AG04450 (cell line): Measurements from ENCODE around the gene BCAN. TPM values are rescaled to one million over a fixed set of nuclear protein-coding genes. Genes with fewer than 3 reads are reported as not detected.

ENCODE experiments used
- CTCF ChIA-PET: fragments of 300-600, 350-600 bp; formaldehyde crosslinking; extraction: SDS; loops from one replicate; lab custom pipeline; 2022; ENCODE audit warnings: antibody characterized with exemption, inconsistent platforms; lab: Charles Lee
- POLR2A ChIA-PET: fragments of 350-600 bp; formaldehyde crosslinking; extraction: SDS; loops from one replicate; lab custom pipeline; 2021; ENCODE audit warnings: antibody characterized with exemption, inconsistent platforms; lab: Yijun Ruan, JAX
- DNase-seq: peaks from one replicate; pipeline ENCODE4 v3.0.0-alpha.2; 2011; ENCODE audit warnings: low read depth, low spot score
- H3K27ac ChIP-seq: one replicate; pipeline ENCODE4 v1.5.1; 2012; ENCODE audit warnings: low read depth, low read length, control low read depth
- H3K27me3 ChIP-seq: one replicate; pipeline ENCODE4 v1.6.0; 2012; ENCODE audit warnings: low read length; ENCODE audit not compliant: control insufficient read depth, insufficient read depth
- H3K4me3 ChIP-seq: 2 replicates; pipeline ENCODE4 v1.5.1; 2011; ENCODE audit warnings: mild to moderate bottlenecking, low read depth, low read length, control low read depth
- H3K9me3 ChIP-seq: 2 replicates; pipeline ENCODE4 v1.5.1; 2012; ENCODE audit warnings: low read length; ENCODE audit not compliant: control insufficient read depth, insufficient read depth
- polyA plus RNA-seq: library from polyadenylated mRNA; depleted of rRNA; stranded (reverse); fragments of >200 nt; gene quantifications from 2 replicates; pipeline ENCODE4 v1.2.3, GENCODE V29; 2011
- TF ChIP-seq, protein P1 (sequence below): IDR thresholded peaks from 2 replicates; pipeline ENCODE4 v1.5.1; 2011; ENCODE audit warnings: low read depth, low read length, control low read depth, inconsistent platforms

BCAN gene
- polyA plus RNA-seq, 1 experiment, result not detected

DNA sequence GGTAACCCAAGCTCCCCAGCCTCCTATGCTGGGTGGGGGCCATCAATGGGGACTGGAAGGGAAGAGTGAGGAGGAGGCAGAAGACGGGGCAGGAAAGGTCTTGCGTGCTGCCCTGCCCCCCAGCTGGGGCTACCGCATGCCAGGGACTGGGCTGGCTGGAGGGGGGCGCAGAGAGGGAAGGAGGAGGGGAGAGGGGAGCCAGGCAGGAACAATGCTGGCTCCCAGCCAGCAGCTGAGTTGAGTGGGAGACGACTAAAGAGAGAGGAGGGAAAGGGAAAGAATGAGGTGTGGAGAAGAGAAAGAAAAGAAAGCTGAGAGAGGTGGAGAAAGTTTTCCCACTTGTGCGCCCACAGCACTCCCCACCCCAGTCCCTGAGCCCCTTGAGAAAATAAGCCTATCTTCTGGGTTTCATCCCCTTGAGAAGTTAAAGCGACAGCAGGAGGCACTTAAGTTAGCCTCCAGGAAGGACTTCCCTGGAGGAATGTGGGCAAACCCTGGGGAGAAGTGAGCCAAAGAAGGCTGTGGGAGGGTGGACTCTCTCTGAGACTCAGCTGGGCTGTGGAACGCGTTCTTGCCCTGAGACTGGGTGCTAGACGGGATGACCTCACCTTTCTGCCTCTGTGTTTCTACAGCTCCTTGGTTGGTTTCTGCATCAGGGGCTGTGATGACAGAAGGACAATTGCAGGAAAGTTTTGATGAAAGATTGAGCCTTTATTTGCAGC is 48.2 kb downstream of the BCAN start:
- no peaks in the 10 kb centered on the region for H3K9me3 ChIP-seq
- TF ChIP-seq, protein P1, sequence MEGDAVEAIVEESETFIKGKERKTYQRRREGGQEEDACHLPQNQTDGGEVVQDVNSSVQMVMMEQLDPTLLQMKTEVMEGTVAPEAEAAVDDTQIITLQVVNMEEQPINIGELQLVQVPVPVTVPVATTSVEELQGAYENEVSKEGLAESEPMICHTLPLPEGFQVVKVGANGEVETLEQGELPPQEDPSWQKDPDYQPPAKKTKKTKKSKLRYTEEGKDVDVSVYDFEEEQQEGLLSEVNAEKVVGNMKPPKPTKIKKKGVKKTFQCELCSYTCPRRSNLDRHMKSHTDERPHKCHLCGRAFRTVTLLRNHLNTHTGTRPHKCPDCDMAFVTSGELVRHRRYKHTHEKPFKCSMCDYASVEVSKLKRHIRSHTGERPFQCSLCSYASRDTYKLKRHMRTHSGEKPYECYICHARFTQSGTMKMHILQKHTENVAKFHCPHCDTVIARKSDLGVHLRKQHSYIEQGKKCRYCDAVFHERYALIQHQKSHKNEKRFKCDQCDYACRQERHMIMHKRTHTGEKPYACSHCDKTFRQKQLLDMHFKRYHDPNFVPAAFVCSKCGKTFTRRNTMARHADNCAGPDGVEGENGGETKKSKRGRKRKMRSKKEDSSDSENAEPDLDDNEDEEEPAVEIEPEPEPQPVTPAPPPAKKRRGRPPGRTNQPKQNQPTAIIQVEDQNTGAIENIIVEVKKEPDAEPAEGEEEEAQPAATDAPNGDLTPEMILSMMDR, result no peak
- no peak overlapping the region for H3K27ac ChIP-seq
- ChIA-PET CTCF (interaction anchor here (0.5 to 13.6 kb wide), 44 partner anchors 10 to 298 kb away, joined by 3 to 616 read pairs (median 6); partner anchors contain the start of genes BCAN, CRABP2, HAPLN2 and INSRR), POLR2A (interaction anchor here (1.1 to 3.9 kb wide), 5 partner anchors 14 to 78 kb away, joined by 3 to 37 read pairs (median 7); partner anchors contain the start of genes CRABP2, ISG20L2, METTL25B and NES)
- H3K27me3 ChIP-seq, result no peaks in the 10 kb centered on the region
- peak overlapping the region; percentile 34; the same call in 1 of the 2 replicates for H3K4me3 ChIP-seq
- no peak for DNase-seq

DNA sequence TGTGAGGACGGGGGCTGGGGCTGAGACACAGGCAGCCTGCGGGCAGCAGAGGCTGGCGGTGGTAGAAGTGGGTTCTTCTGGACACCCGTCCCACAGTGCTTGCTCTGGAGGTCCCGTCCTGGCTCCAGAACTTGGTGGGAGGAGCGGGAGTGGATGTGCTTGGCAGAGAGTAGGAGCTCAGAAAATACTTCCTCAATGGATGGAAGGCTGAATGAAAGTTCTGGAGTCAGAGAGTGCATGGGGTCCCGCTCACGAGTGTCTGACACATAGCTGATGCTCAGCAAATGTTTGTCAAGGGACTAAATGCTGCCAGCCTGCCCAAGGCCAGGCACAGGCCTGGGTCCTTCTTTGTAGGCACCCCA is 48.7 kb downstream of the BCAN start:
- no peak for DNase-seq
- TF ChIP-seq, protein P1, result no peak
- no peaks in the 10 kb centered on the region for H3K9me3 ChIP-seq
- POLR2A ChIA-PET, result interaction anchor here (2.5 to 3.9 kb wide), 3 partner anchors 15 to 36 kb away, joined by 7 to 37 read pairs (median 18); partner anchors contain the start of genes CRABP2, ISG20L2, METTL25B and NES
- H3K4me3 ChIP-seq, result no peak overlapping the region
- no peaks in the 10 kb centered on the region for H3K27me3 ChIP-seq
- CTCF ChIA-PET, result interaction anchor here (0.5 to 13.6 kb wide), 16 partner anchors 10 to 238 kb away, joined by 3 to 616 read pairs (median 26); partner anchors contain the start of genes CRABP2, INSRR, ISG20L2 and METTL25B
- no peak overlapping the region for H3K27ac ChIP-seq

DNA sequence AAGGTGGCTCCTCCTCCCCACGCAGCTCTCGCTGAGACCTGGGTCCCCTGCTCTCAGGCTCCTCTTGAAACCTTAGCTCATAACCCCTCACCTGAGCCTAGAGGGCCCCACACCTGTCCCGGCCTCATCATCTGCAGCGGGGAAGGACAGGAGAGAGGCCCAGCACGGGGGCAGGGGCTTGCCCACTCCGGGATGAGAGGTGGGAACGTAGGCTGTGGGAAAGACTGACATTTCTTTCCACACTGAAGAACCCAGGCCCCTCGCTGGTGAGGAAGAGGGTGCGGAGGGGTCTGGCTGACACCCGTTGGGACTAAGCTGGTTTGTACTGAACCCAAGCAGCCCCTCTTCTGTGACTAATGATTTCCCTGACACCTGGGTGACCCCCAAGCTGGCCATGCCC is 49.3 kb downstream of the BCAN start:
- POLR2A ChIA-PET, result interaction anchor here (0.6 to 3.9 kb wide), 3 partner anchors 15 to 59 kb away, joined by 3 to 37 read pairs (median 7); partner anchors contain the start of genes ISG20L2, METTL25B and NES

DNA sequence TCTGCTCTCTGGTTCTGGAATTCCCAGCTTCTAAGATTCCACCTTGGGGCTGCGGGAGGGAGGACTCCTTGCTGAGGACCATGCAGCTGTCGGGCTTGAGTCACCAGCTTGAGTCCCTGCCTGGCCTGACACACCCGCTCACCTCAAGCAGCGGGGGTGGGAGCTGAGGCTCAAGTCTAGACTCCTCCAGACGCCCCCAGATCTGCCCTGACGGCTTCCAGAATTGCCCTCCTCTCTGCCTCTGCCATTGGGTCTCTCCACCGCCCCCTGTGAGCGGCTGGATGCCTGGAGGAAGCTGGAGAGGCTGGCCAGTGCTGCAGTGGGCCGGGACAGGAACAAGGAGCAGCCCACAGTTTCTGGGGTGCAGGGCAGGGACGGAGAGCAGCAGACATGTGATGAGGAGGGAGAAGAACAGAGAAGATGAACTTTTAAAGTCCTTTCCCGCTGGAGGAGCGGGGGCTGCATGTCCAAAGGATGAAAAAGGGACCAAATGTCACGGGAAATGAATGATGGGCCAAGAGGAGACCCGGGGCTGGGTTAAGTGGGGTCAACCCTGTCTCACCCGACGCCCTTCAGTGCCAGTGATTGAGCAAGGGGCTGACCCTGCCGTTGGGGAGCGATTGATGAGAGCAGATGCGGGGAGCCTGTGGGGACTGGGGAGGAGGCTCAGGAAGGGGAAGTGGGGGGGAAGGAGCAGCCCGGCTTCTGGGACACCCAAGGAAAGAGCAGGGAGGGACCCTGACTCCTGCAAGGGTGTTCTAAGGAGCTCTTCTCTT is 49.9 kb downstream of the BCAN start:
- TF ChIP-seq, protein P1, result peak; percentile 37
- POLR2A ChIA-PET, result interaction anchor here (0.6 to 3.9 kb wide), 3 partner anchors 35 to 60 kb away, joined by 3 to 37 read pairs (median 4); partner anchors contain the start of genes HDGF, ISG20L2 and METTL25B
- no peaks in the 10 kb centered on the region for H3K27me3 ChIP-seq
- no peak overlapping the region for H3K27ac ChIP-seq
- CTCF ChIA-PET, result interaction anchor here (1.0 to 13.6 kb wide), 5 partner anchors 8 to 32 kb away, joined by 5 to 616 read pairs (median 108); partner anchors contain the start of genes CRABP2, ISG20L2, METTL25B and NES
- DNase-seq, result no peak
- no peak overlapping the region for H3K4me3 ChIP-seq
- no peaks in the 10 kb centered on the region for H3K9me3 ChIP-seq

More for the DNA sequence above, 49.3 kb downstream of the BCAN start:
- H3K4me3 ChIP-seq, result no peak overlapping the region
- no peak overlapping the region for H3K27ac ChIP-seq
- TF ChIP-seq, protein P1, result no peak
- H3K27me3 ChIP-seq, result no peaks in the 10 kb centered on the region
- CTCF ChIA-PET, result interaction anchor here (0.5 to 13.6 kb wide), 8 partner anchors 9 to 169 kb away, joined by 4 to 616 read pairs (median 77); partner anchors contain the start of genes CRABP2, INSRR, ISG20L2 and METTL25B
- DNase-seq, result no peak
- no peaks in the 10 kb centered on the region for H3K9me3 ChIP-seq
